NB4 (cell line): ENCODE results near the gene ABCF2.

ENCODE experiments used
- DNase-seq: peaks from one replicate; pipeline ENCODE4 v3.0.0; 2010; ENCODE audit warnings: low read depth
- H3K4me3 ChIP-seq: one replicate; pipeline ENCODE4 v1.5.1; 2011; ENCODE audit warnings: mild to moderate bottlenecking, low read depth, low read length, moderate library complexity
- MYC ChIP-seq: IDR thresholded peaks from 2 replicates; pipeline ENCODE4 v1.6.1; 2011; ENCODE audit warnings: low read depth, low read length
- POLR2A ChIP-seq: IDR thresholded peaks from 2 replicates; pipeline ENCODE4 v1.6.1; 2011; ENCODE audit warnings: mild to moderate bottlenecking; ENCODE audit not compliant: insufficient read length; ENCODE audit errors: extremely low read depth
- TF ChIP-seq, protein P1 (sequence below): IDR thresholded peaks from 2 replicates; pipeline ENCODE4 v1.6.1; 2011; ENCODE audit warnings: low read depth, low read length
- TF ChIP-seq, protein P2 (sequence below): IDR thresholded peaks from one replicate; pipeline ENCODE4 v1.5.1; 2012; ENCODE audit warnings: low read depth, low read length

The ABCF2 gene

GRCh38 chr7:151179287-151179860 is 47.6 kb downstream of the ABCF2 start:
- TF ChIP-seq, protein P1, sequence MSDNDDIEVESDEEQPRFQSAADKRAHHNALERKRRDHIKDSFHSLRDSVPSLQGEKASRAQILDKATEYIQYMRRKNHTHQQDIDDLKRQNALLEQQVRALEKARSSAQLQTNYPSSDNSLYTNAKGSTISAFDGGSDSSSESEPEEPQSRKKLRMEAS: no peak
- TF ChIP-seq MYC (no peak), POLR2A (no peak)
- TF ChIP-seq, protein P2, sequence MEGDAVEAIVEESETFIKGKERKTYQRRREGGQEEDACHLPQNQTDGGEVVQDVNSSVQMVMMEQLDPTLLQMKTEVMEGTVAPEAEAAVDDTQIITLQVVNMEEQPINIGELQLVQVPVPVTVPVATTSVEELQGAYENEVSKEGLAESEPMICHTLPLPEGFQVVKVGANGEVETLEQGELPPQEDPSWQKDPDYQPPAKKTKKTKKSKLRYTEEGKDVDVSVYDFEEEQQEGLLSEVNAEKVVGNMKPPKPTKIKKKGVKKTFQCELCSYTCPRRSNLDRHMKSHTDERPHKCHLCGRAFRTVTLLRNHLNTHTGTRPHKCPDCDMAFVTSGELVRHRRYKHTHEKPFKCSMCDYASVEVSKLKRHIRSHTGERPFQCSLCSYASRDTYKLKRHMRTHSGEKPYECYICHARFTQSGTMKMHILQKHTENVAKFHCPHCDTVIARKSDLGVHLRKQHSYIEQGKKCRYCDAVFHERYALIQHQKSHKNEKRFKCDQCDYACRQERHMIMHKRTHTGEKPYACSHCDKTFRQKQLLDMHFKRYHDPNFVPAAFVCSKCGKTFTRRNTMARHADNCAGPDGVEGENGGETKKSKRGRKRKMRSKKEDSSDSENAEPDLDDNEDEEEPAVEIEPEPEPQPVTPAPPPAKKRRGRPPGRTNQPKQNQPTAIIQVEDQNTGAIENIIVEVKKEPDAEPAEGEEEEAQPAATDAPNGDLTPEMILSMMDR: no peak
- H3K4me3 ChIP-seq: no peak overlapping the region
- DNase-seq: no peak

DNA sequence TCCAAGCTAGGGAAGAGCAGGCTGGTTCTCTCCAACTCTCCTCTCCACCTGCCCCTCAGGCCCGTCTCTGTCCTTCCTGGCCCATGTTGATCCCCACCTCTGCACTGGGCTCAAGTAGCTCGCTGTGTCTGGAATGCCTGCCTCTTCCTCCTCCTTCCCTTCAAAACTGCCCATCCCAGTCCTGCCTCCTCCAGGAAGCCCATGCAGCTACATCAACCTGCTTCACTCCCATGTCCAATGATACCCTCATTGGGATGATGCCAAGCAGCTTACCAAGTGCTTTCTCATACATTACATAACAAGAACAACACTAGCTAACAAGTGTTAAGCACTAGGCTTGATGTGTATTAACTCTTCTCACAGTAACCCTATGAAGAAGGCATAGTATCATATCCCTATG is 48.2 kb downstream of the ABCF2 start:
- H3K4me3 ChIP-seq: no peak overlapping the region
- TF ChIP-seq, protein P2: no peak
- TF ChIP-seq, protein P1: no peak
- no peak for TF ChIP-seq POLR2A
- TF ChIP-seq MYC: no peak
- DNase-seq: no peak

GRCh38 chr7:151178236-151178635 is 48.8 kb downstream of the ABCF2 start:
- DNase-seq: no peak
- no peak overlapping the region for H3K4me3 ChIP-seq
- TF ChIP-seq MYC (no peak), POLR2A (no peak)

DNA sequence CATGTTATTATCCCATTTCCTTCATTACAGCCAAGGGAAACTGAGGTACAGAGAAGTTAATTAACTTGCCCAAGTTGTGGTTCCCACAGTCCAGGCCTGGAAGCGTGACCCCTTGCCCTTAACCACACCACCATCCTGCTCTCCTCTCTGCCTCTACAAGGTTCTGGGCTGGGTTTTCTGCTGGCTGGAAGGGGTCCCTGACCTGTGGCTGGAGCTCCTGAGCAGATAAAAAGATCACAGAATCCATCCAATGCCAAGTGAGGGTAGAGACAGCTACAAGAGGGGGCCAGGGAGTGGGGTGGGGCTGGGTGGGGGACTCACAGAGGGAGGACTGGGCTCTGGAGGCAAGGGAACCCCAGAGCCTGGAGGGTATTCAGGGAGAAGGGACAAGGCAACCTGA is 49.7 kb downstream of the ABCF2 start:
- no peak for DNase-seq
- no peak overlapping the region for H3K4me3 ChIP-seq
- TF ChIP-seq POLR2A (no peak), MYC (no peak)
- TF ChIP-seq, protein P1: no peak
- TF ChIP-seq, protein P2: no peak

- H3K4me3 ChIP-seq: no peak overlapping the region
- no peak for DNase-seq
- TF ChIP-seq MYC (no peak), POLR2A (no peak)
- TF ChIP-seq, protein P1: no peak
- TF ChIP-seq, protein P2: no peak
Measured at GRCh38 chr7:151176401-151176800, 50.6 kb downstream of the ABCF2 start.

GRCh38 chr7:151175793-151176311 is 51.2 kb downstream of the ABCF2 start:
- H3K4me3 ChIP-seq: no peak overlapping the region
- DNase-seq: no peak
- no peak for TF ChIP-seq POLR2A
- TF ChIP-seq, protein P2: no peak
